ENCODE measurements around the gene LEKR1. TPM values are rescaled to one million over a fixed set of nuclear protein-coding genes. Genes with fewer than 3 reads are reported as not detected.

Gene LEKR1
- total RNA-seq, 2 experiments from 2014 or later = 0.40 to 1.1 TPM

DNA sequence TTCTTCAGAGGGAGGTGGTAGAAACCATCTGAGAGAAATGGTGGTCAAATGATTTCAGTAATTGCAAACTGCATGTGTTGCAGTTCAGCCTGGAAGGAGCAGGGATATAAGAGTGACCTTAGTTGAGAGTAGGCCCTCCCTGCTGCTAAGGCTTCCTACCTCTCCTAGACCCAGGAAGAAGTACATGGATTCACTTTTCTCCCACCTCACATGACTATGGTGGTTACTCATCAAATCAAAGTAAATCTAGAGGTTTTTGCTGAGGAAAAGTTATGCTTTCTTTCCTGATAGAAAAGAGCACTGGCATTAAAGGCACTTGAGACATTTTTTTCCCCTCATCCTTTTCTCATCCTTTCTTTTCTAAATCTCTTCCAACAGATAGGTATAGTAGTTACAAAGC, 43.2 kb upstream of the LEKR1 start:
- TF ChIP-seq, protein P1, sequence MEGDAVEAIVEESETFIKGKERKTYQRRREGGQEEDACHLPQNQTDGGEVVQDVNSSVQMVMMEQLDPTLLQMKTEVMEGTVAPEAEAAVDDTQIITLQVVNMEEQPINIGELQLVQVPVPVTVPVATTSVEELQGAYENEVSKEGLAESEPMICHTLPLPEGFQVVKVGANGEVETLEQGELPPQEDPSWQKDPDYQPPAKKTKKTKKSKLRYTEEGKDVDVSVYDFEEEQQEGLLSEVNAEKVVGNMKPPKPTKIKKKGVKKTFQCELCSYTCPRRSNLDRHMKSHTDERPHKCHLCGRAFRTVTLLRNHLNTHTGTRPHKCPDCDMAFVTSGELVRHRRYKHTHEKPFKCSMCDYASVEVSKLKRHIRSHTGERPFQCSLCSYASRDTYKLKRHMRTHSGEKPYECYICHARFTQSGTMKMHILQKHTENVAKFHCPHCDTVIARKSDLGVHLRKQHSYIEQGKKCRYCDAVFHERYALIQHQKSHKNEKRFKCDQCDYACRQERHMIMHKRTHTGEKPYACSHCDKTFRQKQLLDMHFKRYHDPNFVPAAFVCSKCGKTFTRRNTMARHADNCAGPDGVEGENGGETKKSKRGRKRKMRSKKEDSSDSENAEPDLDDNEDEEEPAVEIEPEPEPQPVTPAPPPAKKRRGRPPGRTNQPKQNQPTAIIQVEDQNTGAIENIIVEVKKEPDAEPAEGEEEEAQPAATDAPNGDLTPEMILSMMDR (IDR thresholded peaks at IDR 0.05) = no peak
- H3K4me3 Mint-ChIP-seq = no peak overlapping the region
- no peaks in the 10 kb centered on the region for H3K36me3 Mint-ChIP-seq (ENCODE audit: low read depth)
- peaks cover 13% of the 10 kb centered on the region for H3K4me1 Mint-ChIP-seq (ENCODE audit: low read depth)
- ATAC-seq (no peak), DNase-seq (no peak)
- no peak overlapping the region for H3K27ac Mint-ChIP-seq
- ChIA-PET CTCF (no interaction called here), POLR2A (no interaction called here)
- peaks cover 3% of the 10 kb centered on the region for H3K27me3 Mint-ChIP-seq
- intact Hi-C loops (cut with micrococcal nuclease) = no loop called here
- no peaks in the 10 kb centered on the region for H3K9me3 Mint-ChIP-seq

DNA sequence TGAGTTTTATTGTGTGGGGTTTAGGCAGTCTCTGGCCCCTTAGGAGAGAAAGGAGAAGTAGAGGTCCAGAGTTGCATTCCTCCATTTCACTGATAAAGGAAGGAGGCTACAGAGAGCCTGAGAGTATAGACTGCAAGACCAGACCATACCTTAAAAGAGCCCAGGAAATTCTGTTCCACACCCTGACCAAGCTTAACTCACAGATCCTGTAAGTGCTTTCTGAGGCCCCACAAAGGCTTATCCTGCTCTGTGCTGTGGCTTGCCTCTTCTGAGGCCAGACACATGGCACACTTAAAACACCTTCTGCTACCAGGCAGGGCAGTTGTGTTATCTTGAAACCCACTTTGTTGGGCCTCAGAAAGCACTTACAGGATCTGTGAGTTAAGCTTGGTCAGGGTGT, 39.2 kb upstream of the LEKR1 start:
- H3K36me3 Mint-ChIP-seq (ENCODE audit: low read depth) = no peaks in the 10 kb centered on the region
- DNase-seq = peak; percentile 17

DNA sequence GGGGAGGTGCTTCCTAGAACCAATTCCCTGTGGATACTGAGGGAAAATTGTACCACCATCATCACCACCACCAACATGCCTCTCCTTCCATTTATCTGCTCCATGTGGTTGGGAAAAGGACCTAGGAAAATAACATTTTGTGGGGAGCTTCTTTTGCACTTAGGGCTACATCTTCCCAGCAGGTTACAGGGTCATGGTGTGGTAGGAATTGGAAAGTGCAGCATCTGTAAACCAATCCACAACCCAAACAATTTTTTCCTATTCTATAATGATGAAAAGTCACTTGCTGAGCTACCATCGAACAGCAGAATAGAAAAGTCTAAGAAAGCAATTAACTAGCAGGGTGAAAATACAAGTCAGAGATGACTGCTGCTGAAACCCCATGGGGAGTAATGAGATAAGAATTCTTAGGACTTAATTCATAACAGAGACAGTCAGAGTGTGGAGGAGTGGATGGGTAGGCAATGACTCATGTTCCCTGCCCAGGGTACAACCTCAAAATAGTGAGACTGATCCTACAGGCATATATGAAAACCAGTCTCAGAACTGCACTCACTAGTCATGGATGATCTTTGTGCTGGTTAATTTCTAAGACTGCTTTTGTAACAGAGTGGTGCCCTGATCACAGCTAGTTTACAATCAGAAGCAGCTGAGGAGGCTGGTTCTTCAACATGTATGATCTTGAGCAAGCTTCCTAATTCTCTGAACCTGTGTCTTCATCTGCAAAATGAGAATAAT, 38.1 kb upstream of the LEKR1 start:
- no peak overlapping the region for H3K4me3 Mint-ChIP-seq
- no peak overlapping the region for H3K27ac Mint-ChIP-seq
- peak; percentile 55 for DNase-seq
- CTCF ChIA-PET = interaction anchor here (1.2 kb wide), 1 partner anchor 350 kb away, joined by 3 read pairs; no protein-coding TSS in a partner anchor
- ATAC-seq = peak; percentile 96
- H3K9me3 Mint-ChIP-seq = no peaks in the 10 kb centered on the region
- no peaks in the 10 kb centered on the region for H3K36me3 Mint-ChIP-seq (ENCODE audit: low read depth)
- H3K27me3 Mint-ChIP-seq = no peaks in the 10 kb centered on the region
- H3K4me1 Mint-ChIP-seq (ENCODE audit: low read depth) = peaks cover 29% of the 10 kb centered on the region
- POLR2A ChIA-PET = interaction anchor here (1.0 kb wide), 1 partner anchor 29 kb away, joined by 3 read pairs; no protein-coding TSS in a partner anchor
- TF ChIP-seq, protein P1 (IDR thresholded peaks at IDR 0.05) = no peak
- intact Hi-C loops (cut with micrococcal nuclease) = no loop called here

More for the DNA sequence above, 39.2 kb upstream of the LEKR1 start:
- TF ChIP-seq, protein P1 (IDR thresholded peaks at IDR 0.05) = no peak
- H3K4me3 Mint-ChIP-seq = no peak overlapping the region
- H3K4me1 Mint-ChIP-seq (ENCODE audit: low read depth) = peaks cover 21% of the 10 kb centered on the region
- POLR2A ChIA-PET = no interaction called here
- no peak overlapping the region for H3K27ac Mint-ChIP-seq
- no peaks in the 10 kb centered on the region for H3K27me3 Mint-ChIP-seq
- ATAC-seq = peak; percentile 32
- no peaks in the 10 kb centered on the region for H3K9me3 Mint-ChIP-seq
- CTCF ChIA-PET = no interaction called here
- intact Hi-C loops (cut with micrococcal nuclease) = no loop called here

DNA sequence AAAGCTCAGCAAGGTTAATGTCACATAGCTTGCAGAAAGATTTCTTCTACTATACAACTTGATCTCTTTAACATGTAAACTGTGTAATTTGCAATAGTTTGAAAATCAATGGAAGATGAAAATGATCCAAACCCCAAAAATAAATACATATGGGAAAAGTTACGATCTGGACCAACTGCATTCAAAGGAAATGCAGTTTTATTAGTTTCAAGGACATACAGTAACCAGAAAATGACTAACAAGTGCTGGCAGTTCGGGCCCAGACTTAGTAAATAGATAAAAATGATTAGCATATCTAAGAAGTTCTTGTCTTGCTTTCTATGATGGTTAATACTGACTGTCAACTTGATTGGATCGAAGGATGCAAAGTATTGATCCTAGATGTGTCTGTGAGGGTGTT, 37.3 kb upstream of the LEKR1 start:
- ATAC-seq (no peak), DNase-seq (no peak)
- ChIA-PET POLR2A (no interaction called here), CTCF (interaction anchor here (1.2 kb wide), 1 partner anchor 349 kb away, joined by 3 read pairs; no protein-coding TSS in a partner anchor)
- Mint-ChIP-seq H3K27me3 (no peaks in the 10 kb centered on the region), H3K4me3 (no peak overlapping the region), H3K27ac (no peak overlapping the region), H3K4me1 (ENCODE audit: low read depth) (peaks cover 34% of the 10 kb centered on the region), H3K36me3 (ENCODE audit: low read depth) (no peaks in the 10 kb centered on the region), H3K9me3 (no peaks in the 10 kb centered on the region)
- intact Hi-C loops (cut with micrococcal nuclease) = no loop called here
- TF ChIP-seq, protein P1 (IDR thresholded peaks at IDR 0.05) = no peak

DNA sequence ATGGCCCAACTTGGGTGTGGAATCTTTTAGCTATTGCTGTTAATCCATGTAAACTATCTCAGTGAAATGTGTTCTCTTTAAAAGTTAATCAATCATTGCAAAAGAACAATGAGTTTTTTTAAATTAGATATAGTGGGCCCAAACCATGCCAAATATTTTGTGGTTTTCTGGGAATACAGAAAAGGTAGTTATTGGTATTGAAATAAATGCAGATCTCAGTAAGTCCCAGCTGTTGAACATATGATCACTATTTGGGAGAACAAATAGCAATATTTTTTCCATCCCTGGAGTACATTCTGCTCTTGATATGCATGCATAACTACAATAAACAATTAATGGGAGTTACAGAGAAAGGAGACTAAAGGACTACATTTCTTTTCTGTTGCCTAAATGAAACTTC, 36.0 kb upstream of the LEKR1 start:
- CTCF ChIA-PET = no interaction called here
- ATAC-seq (no peak), DNase-seq (no peak)
- Mint-ChIP-seq H3K27me3 (no peaks in the 10 kb centered on the region), H3K36me3 (ENCODE audit: low read depth) (no peaks in the 10 kb centered on the region), H3K27ac (no peak overlapping the region), H3K4me1 (ENCODE audit: low read depth) (peaks cover 34% of the 10 kb centered on the region), H3K9me3 (no peaks in the 10 kb centered on the region), H3K4me3 (no peak overlapping the region)
- intact Hi-C loops (cut with micrococcal nuclease) = no loop called here
- POLR2A ChIA-PET = no interaction called here
- TF ChIP-seq, protein P1 (IDR thresholded peaks at IDR 0.05) = no peak
